ENCODE data around the gene RAMP1. TPM values are rescaled to one million over a fixed set of nuclear protein-coding genes. Genes with fewer than 3 reads are reported as not detected.
A peak's percentile ranks its signal among the peaks of the same experiment; 100 is the strongest.

RAMP1 gene
- total and polyA plus RNA-seq, 2 donors (not counting 1 experiment from before 2014, with no cell fraction given), result 3.3 to 16.0 TPM

DNA sequence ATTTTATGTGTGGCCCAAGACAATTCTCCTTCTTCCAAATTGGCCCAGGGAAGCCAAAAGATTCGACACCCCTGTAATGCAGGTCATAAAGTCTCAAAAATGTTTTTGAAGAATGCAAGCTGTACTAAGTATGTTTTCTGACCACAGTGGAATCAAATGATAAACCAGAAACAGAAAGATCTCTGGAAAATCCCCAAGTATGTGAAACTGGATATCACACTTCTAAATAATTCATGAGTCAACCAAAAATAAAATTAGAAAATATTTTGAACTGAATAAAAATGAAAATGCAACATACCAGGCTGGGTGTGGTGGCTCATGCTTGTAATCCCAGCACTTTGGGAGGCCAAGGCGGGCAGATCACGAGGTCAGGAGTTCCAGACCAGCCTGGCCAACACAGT is 73.3 kb downstream of the RAMP1 start:
- Histone ChIP-seq H3K36me3 (ENCODE audit: control insufficient read depth, insufficient read depth, low read length) (no peaks in the 10 kb centered on the region), H3K27me3 (ENCODE audit: control insufficient read depth, insufficient read depth, low read length) (no peaks in the 10 kb centered on the region), H2AFZ (ENCODE audit: low read length) (no peak overlapping the region), H4K20me1 (ENCODE audit: control insufficient read depth, extremely low read depth, insufficient read depth, low read length) (no peaks in the 10 kb centered on the region), H3K9me3 (ENCODE audit: control insufficient read depth, insufficient read depth, low read depth, low read length) (no peaks in the 10 kb centered on the region), H3K79me2 (ENCODE audit: control insufficient read depth, insufficient read depth, low read length) (no peaks in the 10 kb centered on the region), H3K4me3 (replicated peaks in 1 of 4; ENCODE audit: control extremely low read depth in 1 of 4, insufficient read depth in 1 of 4, low read depth in 3 of 4, low read length in 4 of 4) (no peak overlapping the region), H3K27ac (ENCODE audit: insufficient read depth, low read length) (no peak overlapping the region), H3K4me2 (ENCODE audit: extremely low read depth, insufficient read depth, low read length) (no peak overlapping the region), H3K4me1 (ENCODE audit: control insufficient read depth, extremely low read depth, insufficient read depth, low read length) (peaks cover 14% of the 10 kb centered on the region), H3K9ac (ENCODE audit: insufficient read depth, low read length) (no peak overlapping the region)
- DNase-seq (ENCODE audit: low read depth in 2 of 2), result peak; percentile 79 to 95
- TF ChIP-seq CTCF (conservative IDR thresholded peaks at IDR 0.05 in 1 of 2, IDR thresholded peaks at IDR 0.05 in 1 of 2; ENCODE audit: low read depth in 1 of 2, low read length in 2 of 2) (no peak), EZH2 (IDR thresholded peaks at IDR 0.05; ENCODE audit: low read length, missing control alignments) (no peak)

GRCh38 chr2:237934186-237934585 is 74.8 kb downstream of the RAMP1 start:
- no peak overlapping the region for H3K9ac ChIP-seq (ENCODE audit: insufficient read depth, low read length)
- no peak for DNase-seq (ENCODE audit: low read depth in 2 of 2)
- no peaks in the 10 kb centered on the region for H3K79me2 ChIP-seq (ENCODE audit: control insufficient read depth, insufficient read depth, low read length)
- H3K27ac ChIP-seq (ENCODE audit: insufficient read depth, low read length), result no peak overlapping the region
- H3K27me3 ChIP-seq (ENCODE audit: control insufficient read depth, insufficient read depth, low read length), result no peaks in the 10 kb centered on the region
- peaks cover 14% of the 10 kb centered on the region for H3K4me1 ChIP-seq (ENCODE audit: control insufficient read depth, extremely low read depth, insufficient read depth, low read length)
- H3K4me3 ChIP-seq (replicated peaks in 1 of 4; ENCODE audit: control extremely low read depth in 1 of 4, insufficient read depth in 1 of 4, low read depth in 3 of 4, low read length in 4 of 4), result no peak overlapping the region
- no peaks in the 10 kb centered on the region for H3K9me3 ChIP-seq (ENCODE audit: control insufficient read depth, insufficient read depth, low read depth, low read length)
- H3K4me2 ChIP-seq (ENCODE audit: extremely low read depth, insufficient read depth, low read length), result no peak overlapping the region
- no peak overlapping the region for H2AFZ ChIP-seq (ENCODE audit: low read length)
- no peaks in the 10 kb centered on the region for H3K36me3 ChIP-seq (ENCODE audit: control insufficient read depth, insufficient read depth, low read length)
- TF ChIP-seq CTCF (conservative IDR thresholded peaks at IDR 0.05 in 1 of 2, IDR thresholded peaks at IDR 0.05 in 1 of 2; ENCODE audit: low read depth in 1 of 2, low read length in 2 of 2), result no peak
- TF ChIP-seq EZH2 (IDR thresholded peaks at IDR 0.05; ENCODE audit: low read length, missing control alignments), result no peak
- H4K20me1 ChIP-seq (ENCODE audit: control insufficient read depth, extremely low read depth, insufficient read depth, low read length), result no peaks in the 10 kb centered on the region

DNA sequence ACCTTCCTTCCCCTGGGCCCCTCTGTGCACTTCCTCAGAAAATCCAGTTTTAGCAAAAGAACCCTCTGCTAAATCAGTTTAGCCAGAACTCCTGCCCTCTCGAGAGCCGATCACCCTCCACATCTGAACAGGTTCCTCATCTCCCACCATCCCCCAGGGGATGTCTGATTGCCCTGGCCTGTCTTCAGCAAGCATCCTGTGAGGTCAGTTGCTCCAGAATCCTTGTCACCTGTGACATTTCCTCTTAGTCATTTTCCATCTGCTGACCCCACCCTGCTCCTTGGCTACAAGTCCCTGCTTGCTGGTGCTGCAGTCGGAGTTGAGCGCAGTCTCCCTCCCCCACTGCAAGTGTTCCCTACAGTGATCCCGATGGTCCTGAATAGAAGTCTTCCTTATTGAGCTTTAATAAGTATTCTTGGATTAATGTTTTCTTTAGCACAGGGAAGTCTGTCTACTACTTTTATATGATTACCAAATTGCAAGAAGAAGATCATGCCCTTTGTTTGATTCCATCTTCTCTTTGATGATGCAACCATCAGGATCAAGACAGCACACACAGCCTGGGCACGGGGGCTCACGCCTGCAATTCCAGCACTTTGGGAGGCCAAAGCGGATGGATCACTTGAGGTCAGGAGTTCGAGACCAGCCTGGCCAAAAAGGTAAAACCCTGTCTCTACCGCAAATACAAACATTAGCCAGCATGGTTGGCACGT is 76.5 kb downstream of the RAMP1 start:
- Histone ChIP-seq H3K27me3 (ENCODE audit: control insufficient read depth, insufficient read depth, low read length) (no peaks in the 10 kb centered on the region), H3K4me3 (replicated peaks in 1 of 4; ENCODE audit: control extremely low read depth in 1 of 4, insufficient read depth in 1 of 4, low read depth in 3 of 4, low read length in 4 of 4) (no peak overlapping the region), H3K9me3 (ENCODE audit: control insufficient read depth, insufficient read depth, low read depth, low read length) (no peaks in the 10 kb centered on the region), H3K4me2 (ENCODE audit: extremely low read depth, insufficient read depth, low read length) (peak overlapping the region; percentile 19), H3K36me3 (ENCODE audit: control insufficient read depth, insufficient read depth, low read length) (no peaks in the 10 kb centered on the region), H3K4me1 (ENCODE audit: control insufficient read depth, extremely low read depth, insufficient read depth, low read length) (peaks cover 16% of the 10 kb centered on the region), H3K9ac (ENCODE audit: insufficient read depth, low read length) (no peak overlapping the region), H3K79me2 (ENCODE audit: control insufficient read depth, insufficient read depth, low read length) (no peaks in the 10 kb centered on the region), H4K20me1 (ENCODE audit: control insufficient read depth, extremely low read depth, insufficient read depth, low read length) (no peaks in the 10 kb centered on the region), H2AFZ (ENCODE audit: low read length) (no peak overlapping the region), H3K27ac (ENCODE audit: insufficient read depth, low read length) (no peak overlapping the region)
- DNase-seq (ENCODE audit: low read depth in 2 of 2), result peak; percentile 24 to 43
- TF ChIP-seq CTCF (conservative IDR thresholded peaks at IDR 0.05 in 1 of 2, IDR thresholded peaks at IDR 0.05 in 1 of 2; ENCODE audit: low read depth in 1 of 2, low read length in 2 of 2) (no peak), EZH2 (IDR thresholded peaks at IDR 0.05; ENCODE audit: low read length, missing control alignments) (no peak)

All from fibroblast of lung (primary cell).